Pancreas (tissue), 10 donors: ENCODE data around the gene THBS2. TPM values are rescaled to one million over a fixed set of nuclear protein-coding genes. Genes with fewer than 3 reads are reported as not detected.
A peak's percentile ranks its signal among the peaks of the same experiment; 100 is the strongest.

Experiments used
- ATAC-seq, 4 donors: fragments of 200-7000 bp; cut with Tn5 transposase; one replicate each; pipeline versions ENCODE4 v1.8.0 to v1.9.1; 2020; ENCODE audit warnings: mild to moderate bottlenecking in 4 of 4, moderate library complexity in 4 of 4
- DNase-seq, 6 donors: peaks; one replicate each; pipeline ENCODE4 v3.0.0-alpha.2; 2020
- FAIRE-seq: peaks from 2 replicates; lab custom pipeline; 2012; peaks lifted over from hg19 to GRCh38; lab: Jason Lieb, UNC
- H3K27ac ChIP-seq, 4 donors: fragments of 200-600 bp; sonication (generic); 1 replicate in 3 of 4; 2 replicates in 1 of 4; pipeline versions ENCODE4 v1.5.0 to v1.8.0; 2020
- H3K27me3 ChIP-seq, 4 donors: fragments of 200-600 bp; one replicate each; pipeline ENCODE4 v1.8.0; 2021
- H3K36me3 ChIP-seq, 3 donors: fragments of 200-600 bp; sonication (generic) in 1 of 3; one replicate each; pipeline versions ENCODE4 v1.5.0 to v1.8.0; 2020 to 2021
- H3K4me1 ChIP-seq, 3 donors: fragments of 200-600 bp; one replicate each; pipeline ENCODE4 v1.8.0; 2021
- H3K4me3 ChIP-seq, 4 donors: fragments of 200-600 bp; sonication (generic) in 2 of 4; one replicate each; pipeline versions ENCODE4 v1.5.0 to v1.8.0; 2020 to 2021
- H3K9me3 ChIP-seq, 4 donors: fragments of 200-600 bp; one replicate each; pipeline ENCODE4 v1.8.0; 2021
- WGBS, 2 donors: extraction: QIAGEN DNeasy Blood & Tissue Kit; methylation state at CpG; one replicate each; pipeline ENCODE4 v1.1.7; 2013; 5-methylcytosine and 5-hydroxymethylcytosine counted together
- intact Hi-C, 3 donors: fragments of 100-400 bp; cut with DNase I; formaldehyde crosslinking; loops; one replicate each; pipeline versions ENCODE4 v1.11.1 to v1.14.2; 2022
- polyA plus RNA-seq, 2 donors: library from polyadenylated mRNA; stranded (reverse); fragments of 200-250 nt; gene quantifications; one replicate each; pipeline ENCODE4 v1.2.3, GENCODE V29; 2013
- total RNA-seq, 6 donors: library from RNA; stranded (reverse); fragmentation: NEBNext Ultra II Directional in 4 of 6; extraction: Animal tissue kit (Norgen Biotek cat#: 25700) in 4 of 6; gene quantifications; one replicate each; pipeline versions ENCODE4 v1.2.1 to v1.2.4, GENCODE V29; 2021 to 2023
- TF ChIP-seq, protein P1 (sequence below), 4 donors: fragments of 200-600 bp; sonication (generic) in 3 of 4; IDR thresholded peaks; one replicate each; pipeline versions ENCODE4 v1.5.0 to v1.8.0; 2021; ENCODE audit warnings: antibody characterized with exemption in 4 of 4
- donor health status: healthy with polysubstance abuse.
- donor health status: DM: no; HTN: no; CAD: no; lungs with moderate emphysema.
- donor health status: DM: no; HTN: no; CAD: no.
- donor health status: control.
- donor health status: control.
- donor health status: Bipolar disorder and iron deficiency.
- donor health status: DM: yes; HTN: yes; CAD: no.
- donor health status: DM: no; HTN: no; CAD: no.
- donor health status: DM: no; HTN: no; CAD: no.
- donor health status: DM: yes; HTN: yes; CAD: no.

THBS2 gene
- total and polyA plus RNA-seq, 8 donors = 0.96 to 39.4 (median 2.6) TPM

DNA sequence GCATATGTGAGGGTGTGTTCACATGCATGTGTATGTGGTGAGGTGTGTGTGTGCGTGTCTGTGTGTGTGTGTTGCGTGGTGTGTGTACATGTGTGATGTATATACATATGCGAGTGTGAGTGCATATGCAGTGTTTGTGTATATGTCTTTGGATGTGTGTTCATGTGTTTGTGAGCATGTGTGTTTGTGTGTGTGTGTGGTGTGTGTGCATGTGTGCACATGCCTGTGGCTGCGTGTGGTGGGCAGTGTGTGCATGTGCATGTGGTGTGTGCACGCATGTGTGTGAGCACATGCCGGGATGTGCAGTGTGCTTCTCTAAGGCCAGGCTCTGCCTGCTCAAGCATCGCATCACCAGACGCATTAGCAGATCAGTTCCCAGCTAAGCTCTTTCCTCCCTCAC is 5.7 kb downstream of the THBS2 start:
- DNase-seq = no peak
- Histone ChIP-seq H3K4me3 (no peak overlapping the region), H3K4me1 (no peaks in the 10 kb centered on the region), H3K27ac (no peak overlapping the region), H3K9me3 (no peaks in the 10 kb centered on the region), H3K36me3 (no peaks in the 10 kb centered on the region), H3K27me3 (peaks cover 0 to 11% (median 2%) of the 10 kb centered on the region in 4 donors)
- TF ChIP-seq, protein P1, sequence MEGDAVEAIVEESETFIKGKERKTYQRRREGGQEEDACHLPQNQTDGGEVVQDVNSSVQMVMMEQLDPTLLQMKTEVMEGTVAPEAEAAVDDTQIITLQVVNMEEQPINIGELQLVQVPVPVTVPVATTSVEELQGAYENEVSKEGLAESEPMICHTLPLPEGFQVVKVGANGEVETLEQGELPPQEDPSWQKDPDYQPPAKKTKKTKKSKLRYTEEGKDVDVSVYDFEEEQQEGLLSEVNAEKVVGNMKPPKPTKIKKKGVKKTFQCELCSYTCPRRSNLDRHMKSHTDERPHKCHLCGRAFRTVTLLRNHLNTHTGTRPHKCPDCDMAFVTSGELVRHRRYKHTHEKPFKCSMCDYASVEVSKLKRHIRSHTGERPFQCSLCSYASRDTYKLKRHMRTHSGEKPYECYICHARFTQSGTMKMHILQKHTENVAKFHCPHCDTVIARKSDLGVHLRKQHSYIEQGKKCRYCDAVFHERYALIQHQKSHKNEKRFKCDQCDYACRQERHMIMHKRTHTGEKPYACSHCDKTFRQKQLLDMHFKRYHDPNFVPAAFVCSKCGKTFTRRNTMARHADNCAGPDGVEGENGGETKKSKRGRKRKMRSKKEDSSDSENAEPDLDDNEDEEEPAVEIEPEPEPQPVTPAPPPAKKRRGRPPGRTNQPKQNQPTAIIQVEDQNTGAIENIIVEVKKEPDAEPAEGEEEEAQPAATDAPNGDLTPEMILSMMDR (IDR thresholded peaks at IDR 0.05) = no peak
- 74 to 96% methylated on average over 8 of the region's 8 CpGs for WGBS, 2 donors
- no peak for FAIRE-seq
- no peak for ATAC-seq
- intact Hi-C loops = no loop called here

DNA sequence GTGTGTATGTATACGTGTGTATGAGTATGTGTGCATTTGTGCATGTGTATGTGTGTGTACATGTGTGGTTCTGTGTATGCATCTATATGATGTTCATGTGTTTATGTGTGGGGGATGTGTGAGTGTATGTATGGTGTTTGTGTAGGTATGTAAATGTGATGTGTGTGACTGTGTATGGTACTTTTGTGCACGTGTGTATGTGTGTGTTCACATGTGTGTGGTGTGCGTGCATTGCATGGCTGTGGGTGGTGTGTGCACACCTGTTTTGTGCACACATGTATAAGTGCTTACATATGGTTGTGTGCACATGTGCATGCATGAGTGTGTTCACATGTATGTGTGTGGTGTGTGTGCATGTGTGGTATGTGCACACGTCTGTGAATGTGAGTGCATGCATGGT is 6.2 kb downstream of the THBS2 start:
- TF ChIP-seq, protein P1 (IDR thresholded peaks at IDR 0.05) = no peak
- ATAC-seq = no peak
- H3K4me3 ChIP-seq = no peak overlapping the region
- no peak for DNase-seq
- H3K36me3 ChIP-seq = no peaks in the 10 kb centered on the region
- H3K27me3 ChIP-seq = peaks cover 0 to 11% (median 0%) of the 10 kb centered on the region in 4 donors
- WGBS, 2 donors = 71 to 81% methylated on average over 4 of the region's 4 CpGs
- H3K4me1 ChIP-seq = no peaks in the 10 kb centered on the region
- no peak for FAIRE-seq
- H3K27ac ChIP-seq = no peak overlapping the region
- intact Hi-C loops = no loop called here
- no peaks in the 10 kb centered on the region for H3K9me3 ChIP-seq

DNA sequence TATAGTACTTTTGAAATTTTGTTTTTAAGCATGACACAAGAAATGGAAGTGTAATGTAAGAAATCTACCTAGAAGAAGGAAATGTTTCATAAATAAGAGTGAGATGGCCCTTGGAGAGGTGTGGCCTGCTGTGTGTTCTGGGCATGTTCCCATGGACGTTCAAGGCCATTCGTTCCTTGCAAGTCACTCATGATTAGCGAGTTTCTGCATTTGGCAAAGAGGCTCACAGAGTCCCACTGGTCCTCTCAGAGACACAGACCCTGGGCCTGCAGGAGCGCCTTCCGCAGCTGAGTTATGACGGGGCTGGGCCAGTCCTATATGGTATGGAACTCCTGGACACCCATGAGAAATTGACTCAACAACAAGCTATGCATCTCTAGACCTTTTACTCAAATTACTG is 7.2 kb downstream of the THBS2 start:
- peaks cover 0 to 11% (median 0%) of the 10 kb centered on the region in 4 donors for H3K27me3 ChIP-seq
- intact Hi-C loops = no loop called here
- no peak overlapping the region for H3K27ac ChIP-seq
- ATAC-seq = no peak
- 62 to 63% methylated on average over 6 of the region's 6 CpGs for WGBS, 2 donors
- no peak for FAIRE-seq
- TF ChIP-seq, protein P1 (IDR thresholded peaks at IDR 0.05) = no peak
- DNase-seq = no peak
- no peaks in the 10 kb centered on the region for H3K9me3 ChIP-seq
- H3K36me3 ChIP-seq = no peaks in the 10 kb centered on the region
- no peaks in the 10 kb centered on the region for H3K4me1 ChIP-seq
- H3K4me3 ChIP-seq = no peak overlapping the region

DNA sequence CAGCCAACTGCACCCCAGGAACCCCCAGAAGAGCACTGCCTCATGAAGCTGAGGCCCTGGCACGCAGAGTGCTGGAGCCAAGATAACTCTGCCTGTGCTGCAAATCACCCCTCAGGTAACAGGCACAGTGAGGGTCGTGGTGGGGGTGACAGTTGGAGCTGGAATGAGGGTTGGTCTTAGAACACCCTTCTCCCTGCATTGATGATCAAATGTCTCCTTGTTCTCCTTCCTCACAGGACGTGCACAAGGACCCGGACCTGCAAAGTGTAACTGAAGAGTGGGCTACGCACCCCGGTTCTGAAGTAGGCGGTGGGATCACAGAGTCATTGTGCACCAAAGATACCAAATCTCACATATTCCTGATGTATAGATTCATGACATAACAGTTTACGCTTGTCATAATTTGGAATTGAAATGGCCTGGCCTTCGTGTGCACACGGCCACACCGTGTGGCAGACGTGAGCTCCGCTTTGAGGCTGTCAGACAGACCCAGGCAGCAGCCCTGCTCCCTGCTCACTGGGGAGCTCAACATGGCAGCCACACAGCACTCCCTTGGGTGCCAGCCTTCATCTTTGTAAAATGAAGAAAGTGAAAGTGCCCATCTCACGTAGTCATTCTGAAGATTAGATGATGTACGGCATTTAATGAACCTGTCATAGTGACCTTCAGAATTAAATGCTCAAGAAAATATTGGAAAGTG is 8.8 kb downstream of the THBS2 start:
- peaks cover 0 to 7% (median 0%) of the 10 kb centered on the region in 4 donors for H3K27me3 ChIP-seq
- no peaks in the 10 kb centered on the region for H3K4me1 ChIP-seq
- 88 to 91% methylated on average over 15 of the region's 15 CpGs for WGBS, 2 donors
- H3K27ac ChIP-seq = no peak overlapping the region
- DNase-seq (peak in 1 of 6 donors; percentile 22), ATAC-seq (no peak), FAIRE-seq (no peak)
- H3K36me3 ChIP-seq = no peaks in the 10 kb centered on the region
- intact Hi-C loops = no loop called here
- H3K4me3 ChIP-seq = no peak overlapping the region
- TF ChIP-seq, protein P1 (IDR thresholded peaks at IDR 0.05) = no peak
- H3K9me3 ChIP-seq = no peaks in the 10 kb centered on the region

DNA sequence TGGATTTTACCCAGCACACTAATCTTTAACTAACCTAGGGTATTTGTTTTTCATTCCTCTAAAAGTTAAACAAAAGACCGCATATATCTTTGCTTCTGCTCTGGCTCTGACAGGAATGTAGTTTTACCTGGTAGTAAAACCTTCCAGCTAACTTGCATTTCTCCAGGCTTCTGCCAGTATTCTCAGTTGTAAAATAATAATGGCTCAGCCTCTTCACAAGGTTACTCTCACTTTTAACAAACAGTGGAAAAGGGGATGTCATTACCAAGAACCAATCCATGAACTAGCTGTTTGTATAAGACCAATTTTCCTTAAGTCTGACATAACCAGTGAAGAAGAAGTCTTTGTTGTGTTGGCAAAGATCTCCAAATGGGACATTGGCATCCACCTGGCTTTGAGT is 10.0 kb downstream of the THBS2 start:
- DNase-seq = no peak
- TF ChIP-seq, protein P1 (IDR thresholded peaks at IDR 0.05) = no peak
- H3K27ac ChIP-seq = peak overlapping the region in 2 of 4 donors; percentile 28
- H3K36me3 ChIP-seq = no peaks in the 10 kb centered on the region
- H3K4me3 ChIP-seq = no peak overlapping the region
- intact Hi-C loops = no loop called here
- peak in 2 of 4 donors; percentile 32 to 57 for ATAC-seq
- H3K4me1 ChIP-seq = no peaks in the 10 kb centered on the region
- WGBS, 2 donors = 20 to 24% methylated on average over 1 of the region's 1 CpG
- H3K27me3 ChIP-seq = no peaks in the 10 kb centered on the region
- FAIRE-seq = no peak
- no peaks in the 10 kb centered on the region for H3K9me3 ChIP-seq
